Measurements from ENCODE around the gene TUBGCP6.
"Not testable (repeated sequence)": the region's sequence is repeated elsewhere in the genome, so short reads cannot be mapped to it uniquely, and the experiment has no call there.

The TUBGCP6 gene

GRCh38 chr22:50171319-50171964 lies 73.4 kb downstream of the TUBGCP6 start:
- Histone ChIP-seq H3K27me3 (ENCODE audit: low read depth, low read length) (peaks cover 11% of the 10 kb centered on the region), H3K4me3 (ENCODE audit: low read depth in 1 of 2, low read length in 2 of 2) (peak overlapping the region in 1 of 2 donors; percentile 56), H3K36me3 (ENCODE audit: control insufficient read depth in 1 of 2, insufficient read depth in 2 of 2, low read length in 2 of 2) (no peaks in the 10 kb centered on the region), H3K4me1 (ENCODE audit: control insufficient read depth in 1 of 2, insufficient read depth in 2 of 2, low read length in 2 of 2) (peaks cover 0 to 12% of the 10 kb centered on the region in 2 donors), H3K27ac (ENCODE audit: low read length) (no peak overlapping the region), H3K9me3 (ENCODE audit: control insufficient read depth in 1 of 2, low read length in 2 of 2) (no peaks in the 10 kb centered on the region)

- no peak within 1 kb of the TSS for H3K27ac ChIP-seq (ENCODE audit: low read length)
- H3K9me3 ChIP-seq (ENCODE audit: control insufficient read depth in 1 of 2, low read length in 2 of 2): no peaks in the 10 kb centered on the region
- H3K27me3 ChIP-seq (ENCODE audit: low read depth, low read length): peaks cover 11% of the 10 kb centered on the region
- peaks cover 0 to 12% of the 10 kb centered on the region in 2 donors for H3K4me1 ChIP-seq (ENCODE audit: control insufficient read depth in 1 of 2, insufficient read depth in 2 of 2, low read length in 2 of 2)
- no peaks in the 10 kb centered on the region for H3K36me3 ChIP-seq (ENCODE audit: control insufficient read depth in 1 of 2, insufficient read depth in 2 of 2, low read length in 2 of 2)
- H3K4me3 ChIP-seq (ENCODE audit: low read depth in 1 of 2, low read length in 2 of 2): peak within 1 kb of the TSS in 1 of 2 donors; percentile 56
Observed at GRCh38 chr22:50170453-50171318, 74.1 kb downstream of the TUBGCP6 start, which contains the start of gene PANX2. Gene PANX2, plus strand, starts transcription at chr22:50170731. Its CDS starts 0 bp downstream, at chr22:50170731.

- no peak overlapping the region for H3K4me3 ChIP-seq (ENCODE audit: low read depth in 1 of 2, low read length in 2 of 2)
- H3K27ac ChIP-seq (ENCODE audit: low read length): no peak overlapping the region
- peaks cover 11% of the 10 kb centered on the region for H3K27me3 ChIP-seq (ENCODE audit: low read depth, low read length)
- no peaks in the 10 kb centered on the region for H3K36me3 ChIP-seq (ENCODE audit: control insufficient read depth in 1 of 2, insufficient read depth in 2 of 2, low read length in 2 of 2)
- no peaks in the 10 kb centered on the region for H3K9me3 ChIP-seq (ENCODE audit: control insufficient read depth in 1 of 2, low read length in 2 of 2)
- peaks cover 0 to 12% of the 10 kb centered on the region in 2 donors for H3K4me1 ChIP-seq (ENCODE audit: control insufficient read depth in 1 of 2, insufficient read depth in 2 of 2, low read length in 2 of 2)
Observed at GRCh38 chr22:50169774-50170341, 75.0 kb downstream of the TUBGCP6 start.

GRCh38 chr22:50169181-50169759 lies 75.6 kb downstream of the TUBGCP6 start:
- H3K27ac ChIP-seq (ENCODE audit: low read length): no peak overlapping the region
- H3K4me3 ChIP-seq (ENCODE audit: low read depth in 1 of 2, low read length in 2 of 2): no peak overlapping the region
- no peaks in the 10 kb centered on the region for H3K9me3 ChIP-seq (ENCODE audit: control insufficient read depth in 1 of 2, low read length in 2 of 2)
- H3K27me3 ChIP-seq (ENCODE audit: low read depth, low read length): peaks cover 11% of the 10 kb centered on the region
- peaks cover 0 to 12% of the 10 kb centered on the region in 2 donors for H3K4me1 ChIP-seq (ENCODE audit: control insufficient read depth in 1 of 2, insufficient read depth in 2 of 2, low read length in 2 of 2)
- H3K36me3 ChIP-seq (ENCODE audit: control insufficient read depth in 1 of 2, insufficient read depth in 2 of 2, low read length in 2 of 2): no peaks in the 10 kb centered on the region

GRCh38 chr22:50168490-50169180 lies 76.2 kb downstream of the TUBGCP6 start:
- H3K27me3 ChIP-seq (ENCODE audit: low read depth, low read length): peaks cover 11% of the 10 kb centered on the region
- not testable (repeated sequence) for H3K9me3 ChIP-seq (ENCODE audit: control insufficient read depth in 1 of 2, low read length in 2 of 2); H3K27ac ChIP-seq (ENCODE audit: low read length); H3K36me3 ChIP-seq (ENCODE audit: control insufficient read depth in 1 of 2, insufficient read depth in 2 of 2, low read length in 2 of 2); H3K4me3 ChIP-seq (ENCODE audit: low read depth in 1 of 2, low read length in 2 of 2)
- peaks cover 0 to 12% of the 10 kb centered on the region in 2 donors for H3K4me1 ChIP-seq (ENCODE audit: control insufficient read depth in 1 of 2, insufficient read depth in 2 of 2, low read length in 2 of 2)

- no peaks in the 10 kb centered on the region for H3K9me3 ChIP-seq (ENCODE audit: control insufficient read depth in 1 of 2, low read length in 2 of 2)
- no peak overlapping the region for H3K4me3 ChIP-seq (ENCODE audit: low read depth in 1 of 2, low read length in 2 of 2)
- H3K4me1 ChIP-seq (ENCODE audit: control insufficient read depth in 1 of 2, insufficient read depth in 2 of 2, low read length in 2 of 2): peaks cover 0 to 12% of the 10 kb centered on the region in 2 donors
- no peak overlapping the region for H3K27ac ChIP-seq (ENCODE audit: low read length)
- no peaks in the 10 kb centered on the region for H3K36me3 ChIP-seq (ENCODE audit: control insufficient read depth in 1 of 2, insufficient read depth in 2 of 2, low read length in 2 of 2)
- peaks cover 11% of the 10 kb centered on the region for H3K27me3 ChIP-seq (ENCODE audit: low read depth, low read length)
Observed at GRCh38 chr22:50167689-50168489, 76.9 kb downstream of the TUBGCP6 start.

All from muscle layer of duodenum (tissue), 2 donors.